ENCODE measurements around the gene ENO1. TPM values are rescaled to one million over a fixed set of nuclear protein-coding genes. Genes with fewer than 3 reads are reported as not detected.

ENO1 gene
- total and polyA plus RNA-seq, 9 of the 15 experiments (the other 6 are each of a cell fraction or from before 2014, with no cell fraction given): 2,249 to 7,472 (median 2,868) TPM

DNA sequence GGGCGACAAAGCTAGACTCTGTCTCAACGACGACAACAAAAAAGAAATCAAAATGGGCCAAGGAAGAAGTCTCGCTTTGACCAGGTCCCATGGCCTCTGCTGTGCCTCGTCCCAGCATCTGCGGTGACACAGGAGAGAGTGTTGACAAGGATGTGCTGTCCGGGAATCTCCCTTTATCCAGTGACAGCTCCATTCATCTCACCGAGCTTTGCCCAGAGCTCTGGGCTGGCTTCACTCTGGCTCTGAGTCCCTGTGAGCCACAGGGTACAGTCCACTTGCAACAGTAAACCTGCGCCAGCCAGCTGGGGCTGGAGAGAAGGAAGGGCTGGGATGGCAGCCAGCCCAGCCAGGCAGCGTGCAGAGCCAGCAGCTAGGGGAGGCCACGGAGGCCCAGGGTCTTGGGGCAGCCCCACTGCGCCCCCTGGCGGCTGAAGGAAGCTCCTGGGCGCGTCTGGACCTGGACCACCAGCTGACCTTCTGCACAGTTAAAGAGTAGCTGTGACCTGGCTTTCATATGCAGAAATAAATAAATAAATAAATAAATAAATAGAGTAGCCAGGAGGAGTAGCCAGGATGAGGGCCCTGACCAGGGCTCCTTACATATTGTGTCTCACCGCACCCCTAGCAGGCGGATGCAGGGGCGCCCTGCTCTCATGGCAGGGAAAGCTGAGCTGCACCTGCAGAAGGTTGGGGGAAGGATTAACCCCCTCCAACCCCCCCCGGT lies 29.7 kb downstream of the ENO1 start (continued):
- TF ChIP-seq, protein P1, sequence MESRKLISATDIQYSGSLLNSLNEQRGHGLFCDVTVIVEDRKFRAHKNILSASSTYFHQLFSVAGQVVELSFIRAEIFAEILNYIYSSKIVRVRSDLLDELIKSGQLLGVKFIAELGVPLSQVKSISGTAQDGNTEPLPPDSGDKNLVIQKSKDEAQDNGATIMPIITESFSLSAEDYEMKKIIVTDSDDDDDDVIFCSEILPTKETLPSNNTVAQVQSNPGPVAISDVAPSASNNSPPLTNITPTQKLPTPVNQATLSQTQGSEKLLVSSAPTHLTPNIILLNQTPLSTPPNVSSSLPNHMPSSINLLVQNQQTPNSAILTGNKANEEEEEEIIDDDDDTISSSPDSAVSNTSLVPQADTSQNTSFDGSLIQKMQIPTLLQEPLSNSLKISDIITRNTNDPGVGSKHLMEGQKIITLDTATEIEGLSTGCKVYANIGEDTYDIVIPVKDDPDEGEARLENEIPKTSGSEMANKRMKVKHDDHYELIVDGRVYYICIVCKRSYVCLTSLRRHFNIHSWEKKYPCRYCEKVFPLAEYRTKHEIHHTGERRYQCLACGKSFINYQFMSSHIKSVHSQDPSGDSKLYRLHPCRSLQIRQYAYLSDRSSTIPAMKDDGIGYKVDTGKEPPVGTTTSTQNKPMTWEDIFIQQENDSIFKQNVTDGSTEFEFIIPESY (CRISPR knock-in tag; IDR thresholded peaks at IDR 0.05): 0 out of 2 replicates have a peak, but pooled peaks have one; percentile 45
- TF ChIP-seq, protein P2, sequence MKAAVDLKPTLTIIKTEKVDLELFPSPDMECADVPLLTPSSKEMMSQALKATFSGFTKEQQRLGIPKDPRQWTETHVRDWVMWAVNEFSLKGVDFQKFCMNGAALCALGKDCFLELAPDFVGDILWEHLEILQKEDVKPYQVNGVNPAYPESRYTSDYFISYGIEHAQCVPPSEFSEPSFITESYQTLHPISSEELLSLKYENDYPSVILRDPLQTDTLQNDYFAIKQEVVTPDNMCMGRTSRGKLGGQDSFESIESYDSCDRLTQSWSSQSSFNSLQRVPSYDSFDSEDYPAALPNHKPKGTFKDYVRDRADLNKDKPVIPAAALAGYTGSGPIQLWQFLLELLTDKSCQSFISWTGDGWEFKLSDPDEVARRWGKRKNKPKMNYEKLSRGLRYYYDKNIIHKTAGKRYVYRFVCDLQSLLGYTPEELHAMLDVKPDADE (conservative IDR thresholded peaks at IDR 0.05; ENCODE audit: control insufficient read depth, low read depth, low read length): no peak
- TF ChIP-seq HNRNPK (IDR thresholded peaks at IDR 0.05; ENCODE audit: low read depth, low read length, poor library complexity, severe bottlenecking): no peak
- TF ChIP-seq ILK (tag; IDR thresholded peaks at IDR 0.05; ENCODE audit: borderline replicate concordance, low read depth): no peak
- TF ChIP-seq ZNF780A (CRISPR knock-in tag; IDR thresholded peaks at IDR 0.05): no peak
- TF ChIP-seq, protein P3, sequence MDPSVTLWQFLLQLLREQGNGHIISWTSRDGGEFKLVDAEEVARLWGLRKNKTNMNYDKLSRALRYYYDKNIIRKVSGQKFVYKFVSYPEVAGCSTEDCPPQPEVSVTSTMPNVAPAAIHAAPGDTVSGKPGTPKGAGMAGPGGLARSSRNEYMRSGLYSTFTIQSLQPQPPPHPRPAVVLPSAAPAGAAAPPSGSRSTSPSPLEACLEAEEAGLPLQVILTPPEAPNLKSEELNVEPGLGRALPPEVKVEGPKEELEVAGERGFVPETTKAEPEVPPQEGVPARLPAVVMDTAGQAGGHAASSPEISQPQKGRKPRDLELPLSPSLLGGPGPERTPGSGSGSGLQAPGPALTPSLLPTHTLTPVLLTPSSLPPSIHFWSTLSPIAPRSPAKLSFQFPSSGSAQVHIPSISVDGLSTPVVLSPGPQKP (CRISPR knock-in tag; IDR thresholded peaks at IDR 0.05): no peak
- TF ChIP-seq HCFC1 (IDR thresholded peaks at IDR 0.05; ENCODE audit: low read depth, low read length): peak; percentile 31; the same call in 1 of the 2 replicates
- TF ChIP-seq ATF1 (CRISPR knock-in tag; IDR thresholded peaks at IDR 0.05): no peak
- no peak for TF ChIP-seq ATF1 (tag; IDR thresholded peaks at IDR 0.05)
- TF ChIP-seq MTF1 (CRISPR knock-in tag; IDR thresholded peaks at IDR 0.05; ENCODE audit: borderline replicate concordance): no peak
- 0 out of 2 replicates have a peak, but pooled peaks have one; percentile 34 for TF ChIP-seq ZNF24 (IDR thresholded peaks at IDR 0.05)
- TF ChIP-seq JUND (IDR thresholded peaks at IDR 0.05; ENCODE audit: borderline replicate concordance, low read depth, low read length): peak; percentile 58
- TF ChIP-seq JUND (tag; IDR thresholded peaks at IDR 0.05; ENCODE audit: borderline replicate concordance, low read depth, low read length): no peak; the same call in 2 of the 3 replicates
- no peak for TF ChIP-seq BCL6 (CRISPR knock-in tag; IDR thresholded peaks at IDR 0.05)
- no peak for TF ChIP-seq RBM25 (IDR thresholded peaks at IDR 0.05; ENCODE audit: low read depth, low read length, severe bottlenecking)
- no peak for TF ChIP-seq ZNF583 (CRISPR knock-in tag; IDR thresholded peaks at IDR 0.05)
- TF ChIP-seq TEAD1 (CRISPR knock-in tag; IDR thresholded peaks at IDR 0.05): no peak
- peak in 2 of 3 experiments; percentile 40 to 43 for TF ChIP-seq YY1 (IDR thresholded peaks at IDR 0.05; ENCODE audit: borderline replicate concordance in 1 of 3, control insufficient read depth in 1 of 3, extremely low read depth in 1 of 3, insufficient read depth in 3 of 3, insufficient read length in 1 of 3, insufficient replicate concordance in 2 of 3, low read depth in 1 of 3, low read length in 2 of 3)
- TF ChIP-seq ZNF143 (CRISPR knock-in tag; IDR thresholded peaks at IDR 0.05): no peak; the same call in 1 of the 2 replicates
- TF ChIP-seq EP400 (IDR thresholded peaks at IDR 0.05): no peak
- TF ChIP-seq, protein P4, sequence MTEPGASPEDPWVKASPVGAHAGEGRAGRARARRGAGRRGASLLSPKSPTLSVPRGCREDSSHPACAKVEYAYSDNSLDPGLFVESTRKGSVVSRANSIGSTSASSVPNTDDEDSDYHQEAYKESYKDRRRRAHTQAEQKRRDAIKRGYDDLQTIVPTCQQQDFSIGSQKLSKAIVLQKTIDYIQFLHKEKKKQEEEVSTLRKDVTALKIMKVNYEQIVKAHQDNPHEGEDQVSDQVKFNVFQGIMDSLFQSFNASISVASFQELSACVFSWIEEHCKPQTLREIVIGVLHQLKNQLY (CRISPR knock-in tag; conservative IDR thresholded peaks at IDR 0.05): no peak
